ENCODE measurements around the gene SLC2A4. TPM values are rescaled to one million over a fixed set of nuclear protein-coding genes. Genes with fewer than 3 reads are reported as not detected.

The SLC2A4 gene
- total RNA-seq, 1 experiment from 2014 or later, result 0.47 TPM

Other genes with a start within 250 kb of the SLC2A4 start
- 5.9 to 11.0 TPM (median 9.2 TPM) in 5 replicates for gene SLC16A13, start 245.7 kb upstream of the SLC2A4 start, total RNA-seq (2022; extraction: Qiagen RNA extraction)
- 0.15 TPM in 1 of 5 replicates, not detected in the others for gene SLC16A11, start 237.6 kb upstream of the SLC2A4 start, total RNA-seq (2022; extraction: Qiagen RNA extraction)
- gene CLEC10A, start 201.5 kb upstream of the SLC2A4 start, total RNA-seq (2022; extraction: Qiagen RNA extraction), result not detected in 5 replicates
- not detected in 5 replicates for gene ASGR2, start 166.9 kb upstream of the SLC2A4 start, total RNA-seq (2022; extraction: Qiagen RNA extraction)
- 0.42 to 0.98 TPM (median 0.77 TPM) in 5 replicates for gene ASGR1, start 102.3 kb upstream of the SLC2A4 start, total RNA-seq (2022; extraction: Qiagen RNA extraction)
- 4.5 to 7.6 TPM (median 6.4 TPM) in 5 replicates for gene DLG4, start 61.9 kb upstream of the SLC2A4 start, total RNA-seq (2022; extraction: Qiagen RNA extraction)
- 266 to 442 TPM (median 389 TPM) in 5 replicates for gene ACADVL, start 61.8 kb upstream of the SLC2A4 start, total RNA-seq (2022; extraction: Qiagen RNA extraction)
- gene DVL2, start 47.2 kb upstream of the SLC2A4 start, total RNA-seq (2022; extraction: Qiagen RNA extraction), result 33.5 to 47.2 TPM (median 44.9 TPM) in 5 replicates
- 93.9 to 117 TPM (median 104 TPM) in 5 replicates for gene PHF23, start 42.3 kb upstream of the SLC2A4 start, total RNA-seq (2022; extraction: Qiagen RNA extraction)
- gene GABARAP, start 39.3 kb upstream of the SLC2A4 start, total RNA-seq (2022; extraction: Qiagen RNA extraction), result 596 to 790 TPM (median 609 TPM) in 5 replicates
- 218 to 267 TPM (median 246 TPM) in 5 replicates for gene CTDNEP1, start 30.0 kb upstream of the SLC2A4 start, total RNA-seq (2022; extraction: Qiagen RNA extraction)
- gene ELP5, start 29.5 kb upstream of the SLC2A4 start, total RNA-seq (2022; extraction: Qiagen RNA extraction), result 140 to 161 TPM (median 146 TPM) in 5 replicates
- 1.9 to 3.2 TPM (median 2.6 TPM) in 5 replicates for gene CLDN7, start 19.2 kb upstream of the SLC2A4 start, total RNA-seq (2022; extraction: Qiagen RNA extraction)
- gene YBX2, start 12.9 kb downstream of the SLC2A4 start, total RNA-seq (2022; extraction: Qiagen RNA extraction), result 0.45 to 0.76 TPM (median 0.57 TPM) in 5 replicates
- gene EIF5A, start 25.9 kb downstream of the SLC2A4 start, total RNA-seq (2022; extraction: Qiagen RNA extraction), result 1,536 to 1,701 TPM (median 1,628 TPM) in 5 replicates
- gene GPS2, start 33.6 kb downstream of the SLC2A4 start, total RNA-seq (2022; extraction: Qiagen RNA extraction), result 82.4 to 111 TPM (median 103 TPM) in 5 replicates
- 15.2 to 33.7 TPM (median 30.6 TPM) in 5 replicates for gene NEURL4, start 47.6 kb downstream of the SLC2A4 start, total RNA-seq (2022; extraction: Qiagen RNA extraction)
- gene ACAP1, start 54.8 kb downstream of the SLC2A4 start, total RNA-seq (2022; extraction: Qiagen RNA extraction), result 1.4 to 3.6 TPM (median 2.7 TPM) in 5 replicates
- 9.7 to 12.6 TPM (median 11.4 TPM) in 5 replicates for gene KCTD11, start 70.4 kb downstream of the SLC2A4 start, total RNA-seq (2022; extraction: Qiagen RNA extraction)
- gene TMEM95, start 73.4 kb downstream of the SLC2A4 start, total RNA-seq (2022; extraction: Qiagen RNA extraction), result not detected in 5 replicates
- 1.1 to 1.5 TPM (median 1.3 TPM) in 5 replicates for gene TNK1, start 99.4 kb downstream of the SLC2A4 start, total RNA-seq (2022; extraction: Qiagen RNA extraction)
- 36.7 to 50.6 TPM (median 41.6 TPM) in 5 replicates for gene PLSCR3, start 112.8 kb downstream of the SLC2A4 start, total RNA-seq (2022; extraction: Qiagen RNA extraction)
- gene TMEM256, start 122.4 kb downstream of the SLC2A4 start, total RNA-seq (2022; extraction: Qiagen RNA extraction), result 204 to 220 TPM (median 207 TPM) in 5 replicates
- gene NLGN2, start 126.1 kb downstream of the SLC2A4 start, total RNA-seq (2022; extraction: Qiagen RNA extraction), result 11.3 to 19.7 TPM (median 17.9 TPM) in 5 replicates
- 0.09 to 0.18 TPM (median 0.12 TPM) in 4 of 5 replicates, not detected in the other for gene SPEM1, start 138.6 kb downstream of the SLC2A4 start, total RNA-seq (2022; extraction: Qiagen RNA extraction)
- 0.13 to 0.18 TPM in 2 of 5 replicates, not detected in the others for gene SPEM2, start 143.9 kb downstream of the SLC2A4 start, total RNA-seq (2022; extraction: Qiagen RNA extraction)
- gene SPEM3, start 147.1 kb downstream of the SLC2A4 start, total RNA-seq (2022; extraction: Qiagen RNA extraction), result 0.02 to 0.05 TPM (median 0.04 TPM) in 3 of 5 replicates, not detected in the others
- 10.3 to 14.6 TPM (median 13.0 TPM) in 5 replicates for gene TMEM102, start 153.7 kb downstream of the SLC2A4 start, total RNA-seq (2022; extraction: Qiagen RNA extraction)
- 1.1 to 1.3 TPM (median 1.1 TPM) in 5 replicates for gene FGF11, start 157.8 kb downstream of the SLC2A4 start, total RNA-seq (2022; extraction: Qiagen RNA extraction)
- 6.9 to 11.8 TPM (median 9.0 TPM) in 5 replicates for gene CHRNB1, start 163.3 kb downstream of the SLC2A4 start, total RNA-seq (2022; extraction: Qiagen RNA extraction)
- 20.6 to 29.5 TPM (median 27.8 TPM) in 5 replicates for gene ZBTB4, start 197.9 kb downstream of the SLC2A4 start, total RNA-seq (2022; extraction: Qiagen RNA extraction)
- not detected in 5 replicates for gene SLC35G6, start 199.7 kb downstream of the SLC2A4 start, total RNA-seq (2022; extraction: Qiagen RNA extraction)
- 49.1 to 95.5 TPM (median 91.3 TPM) in 5 replicates for gene POLR2A, start 202.6 kb downstream of the SLC2A4 start, total RNA-seq (2022; extraction: Qiagen RNA extraction)